ENCODE results near the gene SLC7A1.

SLC7A1 gene

GRCh38 chr13:29473166-29473565 is 122.3 kb downstream of the SLC7A1 start:
- WGBS (ENCODE audit: extremely low coverage, insufficient coverage, low lambda C conversion rate): no CpG with 5 or more reads among the region's 4 CpGs
- Histone ChIP-seq H3K4me3 (ENCODE audit: low read length) (no peak overlapping the region), H3K27ac (ENCODE audit: low read depth, low read length) (no peak overlapping the region), H3K56ac (ENCODE audit: low read length) (no peak overlapping the region), H3K18ac (ENCODE audit: low read length) (no peak overlapping the region), H2AK5ac (ENCODE audit: low read length) (no peak overlapping the region), H2BK5ac (ENCODE audit: low read length) (no peak overlapping the region), H2BK15ac (replicated peaks; ENCODE audit: low read depth) (no peak overlapping the region), H4K5ac (ENCODE audit: low read length) (no peak overlapping the region), H3K9ac (ENCODE audit: low read length) (no peak overlapping the region), H3K4ac (ENCODE audit: low read depth, low read length) (no peak overlapping the region), H3K27me3 (ENCODE audit: insufficient read depth, low read length, poor library complexity) (no peaks in the 10 kb centered on the region), H2BK120ac (ENCODE audit: low read depth, low read length) (no peak overlapping the region), H3K79me2 (ENCODE audit: control insufficient read depth, insufficient read depth, low read length) (no peaks in the 10 kb centered on the region), H3K4me2 (ENCODE audit: low read length) (no peak overlapping the region), H3K4me1 (ENCODE audit: control insufficient read depth, low read depth, low read length) (no peaks in the 10 kb centered on the region), H4K8ac (ENCODE audit: low read depth, low read length) (no peak overlapping the region), H3K79me1 (ENCODE audit: low read length) (no peaks in the 10 kb centered on the region), H3K23ac (ENCODE audit: low read length) (no peak overlapping the region), H3K36me3 (ENCODE audit: control insufficient read depth, insufficient read depth, low read length) (no peaks in the 10 kb centered on the region)
- DNase-seq: no peak

GRCh38 chr13:29472332-29472961 is 123.0 kb downstream of the SLC7A1 start:
- Histone ChIP-seq H3K4me3 (ENCODE audit: low read length) (no peak overlapping the region), H3K36me3 (ENCODE audit: control insufficient read depth, insufficient read depth, low read length) (no peaks in the 10 kb centered on the region), H2BK5ac (ENCODE audit: low read length) (no peak overlapping the region), H3K79me2 (ENCODE audit: control insufficient read depth, insufficient read depth, low read length) (no peaks in the 10 kb centered on the region), H3K23ac (ENCODE audit: low read length) (no peak overlapping the region), H3K56ac (ENCODE audit: low read length) (no peak overlapping the region), H2BK120ac (ENCODE audit: low read depth, low read length) (no peak overlapping the region), H2BK15ac (replicated peaks; ENCODE audit: low read depth) (no peak overlapping the region), H3K27ac (ENCODE audit: low read depth, low read length) (no peak overlapping the region), H3K4me2 (ENCODE audit: low read length) (no peak overlapping the region), H3K27me3 (ENCODE audit: insufficient read depth, low read length, poor library complexity) (no peaks in the 10 kb centered on the region), H3K79me1 (ENCODE audit: low read length) (no peaks in the 10 kb centered on the region), H3K9ac (ENCODE audit: low read length) (no peak overlapping the region), H4K8ac (ENCODE audit: low read depth, low read length) (no peak overlapping the region), H3K18ac (ENCODE audit: low read length) (no peak overlapping the region), H4K5ac (ENCODE audit: low read length) (no peak overlapping the region), H2AK5ac (ENCODE audit: low read length) (no peak overlapping the region), H3K4me1 (ENCODE audit: control insufficient read depth, low read depth, low read length) (no peaks in the 10 kb centered on the region), H3K4ac (ENCODE audit: low read depth, low read length) (no peak overlapping the region)
- no CpG with 5 or more reads among the region's 6 CpGs for WGBS (ENCODE audit: extremely low coverage, insufficient coverage, low lambda C conversion rate)
- DNase-seq: peak; percentile 76

- DNase-seq: no peak
- no peak overlapping the region for H4K5ac ChIP-seq (ENCODE audit: low read length)
- H3K56ac ChIP-seq (ENCODE audit: low read length): no peak overlapping the region
- H3K79me2 ChIP-seq (ENCODE audit: control insufficient read depth, insufficient read depth, low read length): no peaks in the 10 kb centered on the region
- H3K27me3 ChIP-seq (ENCODE audit: insufficient read depth, low read length, poor library complexity): no peaks in the 10 kb centered on the region
- no peak overlapping the region for H3K9ac ChIP-seq (ENCODE audit: low read length)
- H2BK5ac ChIP-seq (ENCODE audit: low read length): no peak overlapping the region
- no peak overlapping the region for H3K23ac ChIP-seq (ENCODE audit: low read length)
- no peak overlapping the region for H2BK15ac ChIP-seq (replicated peaks; ENCODE audit: low read depth)
- H3K36me3 ChIP-seq (ENCODE audit: control insufficient read depth, insufficient read depth, low read length): no peaks in the 10 kb centered on the region
- H3K4me2 ChIP-seq (ENCODE audit: low read length): no peak overlapping the region
- H3K18ac ChIP-seq (ENCODE audit: low read length): no peak overlapping the region
- no peaks in the 10 kb centered on the region for H3K79me1 ChIP-seq (ENCODE audit: low read length)
- no peaks in the 10 kb centered on the region for H3K4me1 ChIP-seq (ENCODE audit: control insufficient read depth, low read depth, low read length)
- H2BK120ac ChIP-seq (ENCODE audit: low read depth, low read length): no peak overlapping the region
- H4K8ac ChIP-seq (ENCODE audit: low read depth, low read length): no peak overlapping the region
- no CpG with 5 or more reads among the region's 9 CpGs for WGBS (ENCODE audit: extremely low coverage, insufficient coverage, low lambda C conversion rate)
- H3K4me3 ChIP-seq (ENCODE audit: low read length): no peak overlapping the region
- H3K4ac ChIP-seq (ENCODE audit: low read depth, low read length): no peak overlapping the region
- no peak overlapping the region for H3K27ac ChIP-seq (ENCODE audit: low read depth, low read length)
- H2AK5ac ChIP-seq (ENCODE audit: low read length): no peak overlapping the region
Observed at GRCh38 chr13:29471551-29471950, 123.9 kb downstream of the SLC7A1 start.

GRCh38 chr13:29465741-29466293 is 129.7 kb downstream of the SLC7A1 start:
- DNase-seq: peak; percentile 61
- Histone ChIP-seq H3K56ac (ENCODE audit: low read length) (no peak overlapping the region), H3K4ac (ENCODE audit: low read depth, low read length) (no peak overlapping the region), H3K4me2 (ENCODE audit: low read length) (no peak overlapping the region), H2BK5ac (ENCODE audit: low read length) (no peak overlapping the region), H3K27ac (ENCODE audit: low read depth, low read length) (no peak overlapping the region), H3K23ac (ENCODE audit: low read length) (no peak overlapping the region), H3K27me3 (ENCODE audit: insufficient read depth, low read length, poor library complexity) (no peaks in the 10 kb centered on the region), H3K4me1 (ENCODE audit: control insufficient read depth, low read depth, low read length) (no peaks in the 10 kb centered on the region), H2AK5ac (ENCODE audit: low read length) (no peak overlapping the region), H4K8ac (ENCODE audit: low read depth, low read length) (no peak overlapping the region), H3K4me3 (ENCODE audit: low read length) (no peak overlapping the region), H2BK120ac (ENCODE audit: low read depth, low read length) (no peak overlapping the region), H3K36me3 (ENCODE audit: control insufficient read depth, insufficient read depth, low read length) (no peaks in the 10 kb centered on the region), H3K79me1 (ENCODE audit: low read length) (no peaks in the 10 kb centered on the region), H4K5ac (ENCODE audit: low read length) (no peak overlapping the region), H3K79me2 (ENCODE audit: control insufficient read depth, insufficient read depth, low read length) (no peaks in the 10 kb centered on the region), H3K9ac (ENCODE audit: low read length) (no peak overlapping the region), H3K18ac (ENCODE audit: low read length) (no peak overlapping the region), H2BK15ac (replicated peaks; ENCODE audit: low read depth) (no peak overlapping the region)
- no CpG with 5 or more reads among the region's 6 CpGs for WGBS (ENCODE audit: extremely low coverage, insufficient coverage, low lambda C conversion rate)

GRCh38 chr13:29464105-29464679 is 131.3 kb downstream of the SLC7A1 start:
- no peak overlapping the region for H2AK5ac ChIP-seq (ENCODE audit: low read length)
- no peak overlapping the region for H2BK120ac ChIP-seq (ENCODE audit: low read depth, low read length)
- H3K79me1 ChIP-seq (ENCODE audit: low read length): no peaks in the 10 kb centered on the region
- H3K4me2 ChIP-seq (ENCODE audit: low read length): no peak overlapping the region
- no peak overlapping the region for H3K18ac ChIP-seq (ENCODE audit: low read length)
- no peak overlapping the region for H3K23ac ChIP-seq (ENCODE audit: low read length)
- WGBS (ENCODE audit: extremely low coverage, insufficient coverage, low lambda C conversion rate): no CpG with 5 or more reads among the region's 4 CpGs
- no peak overlapping the region for H2BK15ac ChIP-seq (replicated peaks; ENCODE audit: low read depth)
- no peak overlapping the region for H3K56ac ChIP-seq (ENCODE audit: low read length)
- no peak overlapping the region for H3K9ac ChIP-seq (ENCODE audit: low read length)
- no peak overlapping the region for H3K27ac ChIP-seq (ENCODE audit: low read depth, low read length)
- no peaks in the 10 kb centered on the region for H3K27me3 ChIP-seq (ENCODE audit: insufficient read depth, low read length, poor library complexity)
- no peak overlapping the region for H4K8ac ChIP-seq (ENCODE audit: low read depth, low read length)
- no peak overlapping the region for H4K5ac ChIP-seq (ENCODE audit: low read length)
- H3K4me3 ChIP-seq (ENCODE audit: low read length): no peak overlapping the region
- no peaks in the 10 kb centered on the region for H3K79me2 ChIP-seq (ENCODE audit: control insufficient read depth, insufficient read depth, low read length)
- no peak for DNase-seq
- no peaks in the 10 kb centered on the region for H3K36me3 ChIP-seq (ENCODE audit: control insufficient read depth, insufficient read depth, low read length)
- H2BK5ac ChIP-seq (ENCODE audit: low read length): no peak overlapping the region
- no peak overlapping the region for H3K4ac ChIP-seq (ENCODE audit: low read depth, low read length)
- H3K4me1 ChIP-seq (ENCODE audit: control insufficient read depth, low read depth, low read length): no peaks in the 10 kb centered on the region
